GM10248 (cell line): Measurements from ENCODE around the gene ZNF76.

Experiments
- CTCF ChIA-PET: fragments of 300-600 bp; sonication (Branson Sonifier 250); formaldehyde crosslinking; extraction: SDS; loops from one replicate; lab custom pipeline; 2021; ENCODE audit warnings: antibody characterized with exemption; lab: Yijun Ruan, JAX
- POLR2A ChIA-PET: fragments of 350-650 bp; sonication (Branson Sonifier 250); formaldehyde crosslinking; extraction: SDS; loops from one replicate; lab custom pipeline; 2020; ENCODE audit warnings: antibody characterized with exemption; lab: Yijun Ruan, JAX
- DNase-seq: peaks from one replicate; pipeline ENCODE4 v3.0.0; 2012; ENCODE audit errors: extremely low spot score
- CTCF ChIP-seq: IDR thresholded peaks from 2 replicates; pipeline ENCODE4 v1.5.1; 2012; ENCODE audit warnings: mild to moderate bottlenecking, low read depth; ENCODE audit errors: extremely low read depth, missing control alignments, control extremely low read depth

The ZNF76 gene

GRCh38 chr6:35223396-35223795 is 36.1 kb upstream of the ZNF76 start:
- no peak for TF ChIP-seq CTCF
- ChIA-PET CTCF (interaction anchor here (1.1 to 10.8 kb wide), 5 partner anchors 17 to 251 kb away, joined by 3 to 91 read pairs (median 4); no protein-coding TSS in a partner anchor), POLR2A (no interaction called here)
- no peak for DNase-seq

- no peak for DNase-seq
- ChIA-PET CTCF (interaction anchor here (7.1 to 10.8 kb wide), 2 partner anchors 15 to 18 kb away, joined by 43 to 91 read pairs; no protein-coding TSS in a partner anchor), POLR2A (no interaction called here)
- TF ChIP-seq CTCF = no peak
Observed at GRCh38 chr6:35224720-35225119, 34.8 kb upstream of the ZNF76 start.

GRCh38 chr6:35228481-35228880 is 31.1 kb upstream of the ZNF76 start:
- no peak for TF ChIP-seq CTCF
- CTCF ChIA-PET = interaction anchor here (1.4 to 10.8 kb wide), 3 partner anchors 12 to 241 kb away, joined by 4 to 91 read pairs (median 79); no protein-coding TSS in a partner anchor
- no peak for DNase-seq
- POLR2A ChIA-PET = no interaction called here

- no peak for TF ChIP-seq CTCF
- POLR2A ChIA-PET = no interaction called here
- CTCF ChIA-PET = interaction anchor here (1.3 to 10.8 kb wide), 8 partner anchors 9 to 242 kb away, joined by 3 to 91 read pairs (median 4); no protein-coding TSS in a partner anchor
- no peak for DNase-seq
Observed at GRCh38 chr6:35229304-35229703, 30.2 kb upstream of the ZNF76 start.

- no peak for TF ChIP-seq CTCF
- CTCF ChIA-PET = interaction anchor here (1.3 to 10.8 kb wide), 9 partner anchors 10 to 770 kb away, joined by 3 to 91 read pairs (median 5); no protein-coding TSS in a partner anchor
- POLR2A ChIA-PET = no interaction called here
- no peak for DNase-seq
Observed at GRCh38 chr6:35230498-35230897, 29.0 kb upstream of the ZNF76 start.

GRCh38 chr6:35230950-35231349 is 28.6 kb upstream of the ZNF76 start:
- no peak for DNase-seq
- CTCF ChIA-PET = interaction anchor here (1.5 to 10.8 kb wide), 6 partner anchors 10 to 771 kb away, joined by 3 to 91 read pairs (median 10); no protein-coding TSS in a partner anchor
- no peak for TF ChIP-seq CTCF
- POLR2A ChIA-PET = interaction anchor here (0.6 kb wide), 1 partner anchor 236 kb away, joined by 3 read pairs; no protein-coding TSS in a partner anchor
